Thyroid gland (tissue), 4 donors: ENCODE data around the gene ANO5.

Source experiments
- POLR2A ChIP-seq, 2 donors: fragments of 450-650 bp; IDR thresholded peaks; one replicate each; pipeline ENCODE4 v1.6.1; 2017; ENCODE audit warnings: antibody characterized with exemption in 2 of 2, mild to moderate bottlenecking in 2 of 2, moderate library complexity in 1 of 2
- TF ChIP-seq, protein P1 (sequence below), 6 experiments: fragments of 200-600 bp in 3 of 6; fragments of 450-650 bp in 3 of 6; sonication (generic) in 3 of 6; IDR thresholded peaks; one replicate each; pipeline ENCODE4 v1.5.1; 2016 to 2019; ENCODE audit warnings: antibody characterized with exemption in 6 of 6, mild to moderate bottlenecking in 2 of 6, inconsistent platforms in 1 of 6, moderate library complexity in 1 of 6

DNA sequence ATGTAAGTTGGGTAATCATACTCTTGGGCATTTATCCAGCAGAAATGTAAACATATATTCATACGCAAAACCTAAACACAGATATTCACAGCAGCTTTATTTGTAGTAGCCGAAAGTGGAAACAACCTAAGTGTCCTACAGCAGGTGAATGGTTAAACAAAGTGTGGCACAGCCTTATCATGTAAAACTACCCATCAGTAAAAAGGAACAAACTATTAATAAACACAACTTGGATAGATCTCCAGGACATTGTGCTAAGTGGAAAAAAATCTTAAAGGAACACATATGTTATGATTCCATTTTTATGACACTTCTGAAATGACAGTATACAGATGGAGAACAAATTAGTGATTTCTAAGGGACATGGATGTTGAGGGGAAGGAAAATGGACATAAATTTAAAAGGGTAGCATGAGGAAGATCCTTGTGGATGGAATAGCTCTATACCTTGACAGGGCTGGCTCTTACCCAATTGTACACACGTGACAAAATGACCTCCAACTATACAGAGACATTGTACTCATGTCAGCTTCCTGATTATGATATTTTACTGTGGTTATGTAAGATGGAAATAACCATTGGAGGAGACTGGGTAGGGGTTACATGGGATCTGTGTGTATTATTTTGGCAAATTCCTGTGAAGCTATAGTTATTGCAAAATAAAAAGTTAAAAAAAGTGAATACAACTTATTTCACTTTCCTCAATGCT lies 15.4 kb downstream of the ANO5 start:
- TF ChIP-seq, protein P1, sequence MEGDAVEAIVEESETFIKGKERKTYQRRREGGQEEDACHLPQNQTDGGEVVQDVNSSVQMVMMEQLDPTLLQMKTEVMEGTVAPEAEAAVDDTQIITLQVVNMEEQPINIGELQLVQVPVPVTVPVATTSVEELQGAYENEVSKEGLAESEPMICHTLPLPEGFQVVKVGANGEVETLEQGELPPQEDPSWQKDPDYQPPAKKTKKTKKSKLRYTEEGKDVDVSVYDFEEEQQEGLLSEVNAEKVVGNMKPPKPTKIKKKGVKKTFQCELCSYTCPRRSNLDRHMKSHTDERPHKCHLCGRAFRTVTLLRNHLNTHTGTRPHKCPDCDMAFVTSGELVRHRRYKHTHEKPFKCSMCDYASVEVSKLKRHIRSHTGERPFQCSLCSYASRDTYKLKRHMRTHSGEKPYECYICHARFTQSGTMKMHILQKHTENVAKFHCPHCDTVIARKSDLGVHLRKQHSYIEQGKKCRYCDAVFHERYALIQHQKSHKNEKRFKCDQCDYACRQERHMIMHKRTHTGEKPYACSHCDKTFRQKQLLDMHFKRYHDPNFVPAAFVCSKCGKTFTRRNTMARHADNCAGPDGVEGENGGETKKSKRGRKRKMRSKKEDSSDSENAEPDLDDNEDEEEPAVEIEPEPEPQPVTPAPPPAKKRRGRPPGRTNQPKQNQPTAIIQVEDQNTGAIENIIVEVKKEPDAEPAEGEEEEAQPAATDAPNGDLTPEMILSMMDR (IDR thresholded peaks at IDR 0.05): no peak
- no peak for TF ChIP-seq POLR2A (IDR thresholded peaks at IDR 0.05)
